Bone marrow (tissue), 2 donors: ENCODE measurements around the gene CALD1.

Source experiments
- DNase-seq, 2 donors: peaks; one replicate each; lab custom pipeline; 2025; lab: John Stamatoyannopoulos, UW

The CALD1 gene

GRCh38 chr7:134896073-134896472, 116.6 kb downstream of the CALD1 start:
- no peak for DNase-seq

- no peak for DNase-seq
Observed at GRCh38 chr7:134897936-134898335, 118.5 kb downstream of the CALD1 start.

- no peak for DNase-seq
Observed at GRCh38 chr7:134899729-134900128, 120.3 kb downstream of the CALD1 start.

- DNase-seq, result no peak
Observed at GRCh38 chr7:134900166-134900982, 120.9 kb downstream of the CALD1 start.

- no peak for DNase-seq
Observed at GRCh38 chr7:134901389-134902020, 122.1 kb downstream of the CALD1 start.

GRCh38 chr7:134902058-134902457, 122.6 kb downstream of the CALD1 start:
- no peak for DNase-seq

GRCh38 chr7:134903073-134903790, 123.8 kb downstream of the CALD1 start:
- DNase-seq, result no peak

GRCh38 chr7:134905375-134905774, 125.9 kb downstream of the CALD1 start:
- DNase-seq, result no peak

- no peak for DNase-seq
Observed at GRCh38 chr7:134907000-134907399, 127.6 kb downstream of the CALD1 start.

GRCh38 chr7:134907639-134908038, 128.2 kb downstream of the CALD1 start:
- DNase-seq, result no peak

GRCh38 chr7:134908289-134908688, 128.9 kb downstream of the CALD1 start:
- no peak for DNase-seq

GRCh38 chr7:134910214-134910890, 130.9 kb downstream of the CALD1 start:
- DNase-seq, result no peak

- no peak for DNase-seq
Observed at GRCh38 chr7:134910968-134911367, 131.5 kb downstream of the CALD1 start.

GRCh38 chr7:134916171-134916883, 136.9 kb downstream of the CALD1 start:
- DNase-seq, result no peak

GRCh38 chr7:134919240-134919641, 139.8 kb downstream of the CALD1 start:
- no peak for DNase-seq

- no peak for DNase-seq
Observed at GRCh38 chr7:134920026-134920753, 140.8 kb downstream of the CALD1 start.

GRCh38 chr7:134922720-134923704, 143.6 kb downstream of the CALD1 start:
- DNase-seq, result no peak

- no peak for DNase-seq
Observed at GRCh38 chr7:134925766-134926165, 146.3 kb downstream of the CALD1 start.

- DNase-seq, result no peak
Observed at GRCh38 chr7:134926396-134926795, 147.0 kb downstream of the CALD1 start.

- DNase-seq, result no peak
Observed at GRCh38 chr7:134927076-134927475, 147.6 kb downstream of the CALD1 start.
